BE2C (cell line): ENCODE results near the gene BMP8A. TPM values are rescaled to one million over a fixed set of nuclear protein-coding genes. Genes with fewer than 3 reads are reported as not detected.
"Not testable (repeated sequence)": the region's sequence is repeated elsewhere in the genome, so short reads cannot be mapped to it uniquely, and the experiment has no call there.

Experiments used
- DNase-seq: peaks from one replicate; pipeline ENCODE4 v3.0.0-alpha.2; 2020
- H3K27me3 ChIP-seq: fragments of 250-450 bp; sonication (Bioruptor Pico); 2 replicates; pipeline ENCODE4 v1.5.1; 2020; ENCODE audit warnings: mild to moderate bottlenecking
- H3K36me3 ChIP-seq: fragments of 250-450 bp; sonication (Bioruptor Pico); 2 replicates; pipeline ENCODE4 v1.5.1; 2020; ENCODE audit warnings: mild to moderate bottlenecking
- H3K4me1 ChIP-seq: fragments of 250-450 bp; sonication (Bioruptor Pico); 2 replicates; pipeline ENCODE4 v1.5.1; 2020
- H3K4me3 ChIP-seq: 2 replicates; pipeline ENCODE4 v1.5.1; 2011; ENCODE audit warnings: low read depth, low read length
- H3K9me3 ChIP-seq: fragments of 250-450 bp; sonication (Bioruptor Pico); 2 replicates; pipeline ENCODE4 v1.5.1; 2020
- polyA plus RNA-seq: library from polyadenylated mRNA; unstranded; fragments of >200 nt; gene quantifications from one replicate; pipeline ENCODE4 v1.2.1, GENCODE V29; 2012; ENCODE audit warnings: low read depth, missing spikeins; ENCODE audit not compliant: insufficient read length, insufficient read depth
- TF ChIP-seq, protein P1 (sequence below): IDR thresholded peaks from 2 replicates; pipeline ENCODE4 v1.5.1; 2012; ENCODE audit warnings: mild to moderate bottlenecking, low read depth, low read length

BMP8A gene
- 1.4 TPM for polyA plus RNA-seq

GRCh38 chr1:39491146-39491921 is at the start of gene BMP8A:
TSS of gene BMP8A (plus strand) at chr1:39491636. CDS start at chr1:39491992, 356 bp downstream.
- H3K4me3 ChIP-seq: peak within 1 kb of the TSS; percentile 29; the same call in 1 of the 2 replicates
- peak; percentile 72 for DNase-seq
- peaks cover 10% of the 10 kb centered on the region; the same call in 1 of the 2 replicates for H3K27me3 ChIP-seq

DNA sequence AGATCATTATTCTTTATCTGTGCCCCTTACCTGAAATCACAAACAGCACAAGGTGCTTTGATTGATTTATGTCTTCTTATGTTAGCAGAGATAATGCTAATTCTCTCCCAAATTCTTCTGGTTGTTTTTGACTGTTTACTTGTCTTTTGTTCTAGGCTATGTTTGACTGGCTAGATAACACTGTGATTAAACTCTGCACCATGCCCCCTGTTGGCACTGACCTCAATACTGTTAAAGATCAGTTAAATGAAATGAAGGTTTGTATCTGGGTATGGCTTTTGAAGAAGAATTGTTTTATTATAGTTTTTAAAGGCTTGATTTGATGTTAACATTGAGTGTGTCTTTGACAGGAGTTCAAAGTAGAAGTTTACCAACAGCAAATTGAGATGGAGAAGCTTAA is 49.6 kb upstream of the BMP8A start:
- no peaks in the 10 kb centered on the region for H3K27me3 ChIP-seq
- H3K36me3 ChIP-seq: peaks cover 13% of the 10 kb centered on the region
- TF ChIP-seq, protein P1, sequence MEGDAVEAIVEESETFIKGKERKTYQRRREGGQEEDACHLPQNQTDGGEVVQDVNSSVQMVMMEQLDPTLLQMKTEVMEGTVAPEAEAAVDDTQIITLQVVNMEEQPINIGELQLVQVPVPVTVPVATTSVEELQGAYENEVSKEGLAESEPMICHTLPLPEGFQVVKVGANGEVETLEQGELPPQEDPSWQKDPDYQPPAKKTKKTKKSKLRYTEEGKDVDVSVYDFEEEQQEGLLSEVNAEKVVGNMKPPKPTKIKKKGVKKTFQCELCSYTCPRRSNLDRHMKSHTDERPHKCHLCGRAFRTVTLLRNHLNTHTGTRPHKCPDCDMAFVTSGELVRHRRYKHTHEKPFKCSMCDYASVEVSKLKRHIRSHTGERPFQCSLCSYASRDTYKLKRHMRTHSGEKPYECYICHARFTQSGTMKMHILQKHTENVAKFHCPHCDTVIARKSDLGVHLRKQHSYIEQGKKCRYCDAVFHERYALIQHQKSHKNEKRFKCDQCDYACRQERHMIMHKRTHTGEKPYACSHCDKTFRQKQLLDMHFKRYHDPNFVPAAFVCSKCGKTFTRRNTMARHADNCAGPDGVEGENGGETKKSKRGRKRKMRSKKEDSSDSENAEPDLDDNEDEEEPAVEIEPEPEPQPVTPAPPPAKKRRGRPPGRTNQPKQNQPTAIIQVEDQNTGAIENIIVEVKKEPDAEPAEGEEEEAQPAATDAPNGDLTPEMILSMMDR: no peak

More at GRCh38 chr1:39491146-39491921, at the start of gene BMP8A:
- Histone ChIP-seq H3K4me1 (no peaks in the 10 kb centered on the region), H3K9me3 (no peaks in the 10 kb centered on the region), H3K36me3 (no peaks in the 10 kb centered on the region)
- TF ChIP-seq, protein P1: no peak

DNA sequence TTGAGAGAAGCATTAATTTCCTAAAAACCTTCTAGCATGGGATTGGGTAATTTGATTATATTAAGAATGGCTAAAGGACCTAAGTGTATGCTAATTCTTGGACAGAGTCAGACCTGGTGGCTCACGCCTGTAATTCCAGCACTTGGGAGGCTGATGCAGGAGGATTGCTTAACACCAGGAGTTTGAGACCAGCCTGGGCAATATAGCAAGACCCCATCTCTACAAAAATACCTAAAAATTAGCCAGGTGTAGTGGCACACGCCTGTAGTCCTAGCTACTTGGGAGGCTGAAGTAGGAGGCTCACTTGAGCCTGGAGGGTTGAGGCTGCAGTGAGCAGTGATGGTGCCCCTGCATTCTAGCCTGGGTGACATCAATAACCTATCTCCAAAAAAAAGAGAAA is 45.9 kb upstream of the BMP8A start:
- H3K4me3 ChIP-seq: no peak overlapping the region
- H3K36me3 ChIP-seq: peaks cover 13% of the 10 kb centered on the region
- no peaks in the 10 kb centered on the region for H3K4me1 ChIP-seq
- no peaks in the 10 kb centered on the region for H3K27me3 ChIP-seq
- no peaks in the 10 kb centered on the region for H3K9me3 ChIP-seq
- no peak for DNase-seq
- TF ChIP-seq, protein P1: no peak

More for the DNA sequence above, 49.6 kb upstream of the BMP8A start:
- Histone ChIP-seq H3K4me3 (no peak overlapping the region), H3K4me1 (no peaks in the 10 kb centered on the region), H3K9me3 (no peaks in the 10 kb centered on the region)
- DNase-seq: no peak

- TF ChIP-seq, protein P1: no peak
- DNase-seq: no peak
- Histone ChIP-seq H3K9me3 (no peaks in the 10 kb centered on the region), H3K36me3 (peaks cover 10% of the 10 kb centered on the region), H3K4me3 (no peak overlapping the region), H3K27me3 (no peaks in the 10 kb centered on the region), H3K4me1 (no peaks in the 10 kb centered on the region)
These were observed 44.4 kb upstream of the BMP8A start for GRCh38 chr1:39446986-39447567.

DNA sequence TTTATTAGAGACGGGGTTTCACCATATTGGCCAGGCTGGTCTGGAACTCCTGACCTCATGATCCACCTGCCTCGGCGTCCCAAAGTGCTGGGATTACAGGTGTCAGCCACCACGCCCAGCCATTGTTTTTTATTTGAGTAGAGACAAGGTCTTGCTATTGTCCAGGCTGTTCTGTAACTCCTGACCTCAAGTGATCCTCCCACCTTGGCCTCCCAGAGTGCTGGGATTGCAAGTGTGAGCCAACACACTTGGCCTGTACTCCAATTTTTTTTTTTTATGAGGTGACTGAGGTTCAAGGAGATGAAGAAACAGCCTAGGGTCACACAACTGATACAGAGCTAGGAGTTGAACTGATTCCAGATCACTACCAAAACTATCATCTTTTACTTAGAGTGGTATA is 41.4 kb upstream of the BMP8A start:
- H3K4me1 ChIP-seq, DNase-seq, H3K4me3 ChIP-seq, H3K36me3 ChIP-seq, H3K9me3 ChIP-seq, H3K27me3 ChIP-seq: not testable (repeated sequence)

GRCh38 chr1:39450956-39451606 is 40.4 kb upstream of the BMP8A start:
- no peak for DNase-seq
- Histone ChIP-seq H3K27me3 (no peaks in the 10 kb centered on the region), H3K9me3 (no peaks in the 10 kb centered on the region), H3K36me3 (peaks cover 6% of the 10 kb centered on the region), H3K4me3 (no peak overlapping the region), H3K4me1 (no peaks in the 10 kb centered on the region)
- TF ChIP-seq, protein P1: no peak
